H1 (cell line): ENCODE results near the gene MAPK11. TPM values are rescaled to one million over a fixed set of nuclear protein-coding genes. Genes with fewer than 3 reads are reported as not detected.

ENCODE experiments used
- CTCF ChIA-PET: fragments of 300-600 bp; sonication (Branson Sonifier 250); formaldehyde crosslinking; loops from one replicate; lab custom pipeline; 2021; ENCODE audit not compliant: partially characterized antibody; lab: Charles Lee
- POLR2A ChIA-PET: fragments of 300-600 bp; sonication (Branson Sonifier 250); formaldehyde crosslinking; loops from one replicate; lab custom pipeline; 2021; ENCODE audit warnings: inconsistent platforms; ENCODE audit not compliant: partially characterized antibody; lab: Charles Lee
- DNase-seq, 2 experiments: peaks; one replicate each; pipeline versions ENCODE4 v3.0.0 to v3.0.0-alpha.2; 2010 to 2022; ENCODE audit warnings: low spot score in 2 of 2, low read depth in 1 of 2, mixed read lengths in 1 of 2
- FAIRE-seq: peaks from 2 replicates; lab custom pipeline; 2011; peaks lifted over from hg19 to GRCh38; lab: Jason Lieb, UNC
- H2AFZ ChIP-seq: 2 replicates; pipeline ENCODE4 v1.8.1; 2012; ENCODE audit warnings: low read length, inconsistent platforms
- H2AK5ac ChIP-seq: 2 replicates; pipeline ENCODE4 v1.6.1; 2013; ENCODE audit warnings: low read depth, low read length
- H2BK120ac ChIP-seq: replicated peaks from 2 replicates; pipeline ENCODE3; 2013; ENCODE audit warnings: low read depth, low read length, inconsistent platforms
- H2BK12ac ChIP-seq: 2 replicates; pipeline ENCODE4 v1.6.1; 2013; ENCODE audit warnings: low read depth, low read length
- H2BK15ac ChIP-seq: 2 replicates; pipeline ENCODE4 v1.6.1; 2013; ENCODE audit warnings: low read length
- H2BK20ac ChIP-seq: 2 replicates; pipeline ENCODE4 v1.6.1; 2013; ENCODE audit warnings: low read length
- H2BK5ac ChIP-seq: 2 replicates; pipeline ENCODE4 v1.6.1; 2013; ENCODE audit warnings: low read depth, low read length
- H3K14ac ChIP-seq: 2 replicates; pipeline ENCODE4 v1.6.1; 2013; ENCODE audit warnings: inconsistent platforms; ENCODE audit not compliant: insufficient read length
- H3K18ac ChIP-seq: 2 replicates; pipeline ENCODE4 v1.6.1; 2013; ENCODE audit warnings: low read length; ENCODE audit errors: extremely low read depth
- H3K23ac ChIP-seq: 2 replicates; pipeline ENCODE4 v1.6.1; 2013; ENCODE audit warnings: inconsistent platforms; ENCODE audit not compliant: insufficient read length
- H3K23me2 ChIP-seq: 2 replicates; pipeline ENCODE4 v1.6.1; 2013; ENCODE audit warnings: low read depth, low read length
- H3K27ac ChIP-seq: 2 replicates; pipeline ENCODE4 v1.6.1; 2011; ENCODE audit warnings: low read depth, low read length, inconsistent platforms
- H3K27me3 ChIP-seq, 4 experiments: replicated peaks in 1 of 4; 1 replicate in 1 of 4; 2 replicates in 3 of 4; pipeline versions ENCODE4 v1.6.1 to v1.8.1; 2011 to 2013; ENCODE audit warnings: low read length in 3 of 4, mild to moderate bottlenecking in 3 of 4, inconsistent platforms in 2 of 4, mixed read lengths in 2 of 4, moderate library complexity in 1 of 4; ENCODE audit not compliant: control insufficient read depth in 3 of 4, insufficient read depth in 3 of 4; ENCODE audit errors: extremely low read depth in 1 of 4
- H3K36me3 ChIP-seq, 4 experiments: 2 replicates each; pipeline versions ENCODE4 v1.6.1 to v1.8.1; 2011 to 2013; ENCODE audit warnings: mild to moderate bottlenecking in 4 of 4, low read length in 3 of 4, moderate library complexity in 2 of 4, control low read depth in 1 of 4, inconsistent platforms in 1 of 4; ENCODE audit not compliant: insufficient read depth in 4 of 4, control insufficient read depth in 2 of 4
- H3K4ac ChIP-seq: replicated peaks from 2 replicates; pipeline ENCODE3; 2013; ENCODE audit warnings: low read length, low read depth, mixed read lengths, inconsistent platforms; ENCODE audit not compliant: insufficient read length
- H3K4me1 ChIP-seq, 4 experiments: replicated peaks in 1 of 4; 1 replicate in 1 of 4; 2 replicates in 3 of 4; pipeline versions ENCODE4 v1.6.1 to v1.8.1; 2011 to 2013; ENCODE audit warnings: low read length in 3 of 4, inconsistent platforms in 2 of 4, mixed read lengths in 1 of 4; ENCODE audit not compliant: insufficient read depth in 4 of 4, control insufficient read depth in 3 of 4
- H3K4me2 ChIP-seq, 2 experiments: 2 replicates each; pipeline versions ENCODE4 v1.6.1 to v1.8.1; 2011 to 2013; ENCODE audit warnings: low read depth in 2 of 2, low read length in 2 of 2, control low read depth in 1 of 2, inconsistent platforms in 1 of 2, mild to moderate bottlenecking in 1 of 2; ENCODE audit not compliant: insufficient read depth in 1 of 2
- H3K4me3 ChIP-seq, 4 experiments: fragments of 200-600, 300-600 bp in 1 of 4; sonication (generic), shearing (Covaris generic), sonication (Bioruptor Twin) in 1 of 4; 2 replicates each; pipeline versions ENCODE4 v1.5.1 to v1.8.1; 2011 to 2016; ENCODE audit warnings: low read length in 4 of 4, low read depth in 3 of 4, control low read depth in 2 of 4, inconsistent platforms in 2 of 4, mild to moderate bottlenecking in 2 of 4, mixed read lengths in 1 of 4, moderate library complexity in 1 of 4; ENCODE audit not compliant: insufficient read depth in 2 of 4; ENCODE audit errors: extremely low read depth in 1 of 4
- H3K56ac ChIP-seq: replicated peaks from 2 replicates; pipeline ENCODE3; 2013; ENCODE audit warnings: low read depth, mild to moderate bottlenecking, mixed read lengths, low read length, inconsistent platforms; ENCODE audit not compliant: insufficient read length
- H3K79me1 ChIP-seq: 2 replicates; pipeline ENCODE4 v1.6.1; 2013; ENCODE audit warnings: low read depth, low read length, control low read depth
- H3K79me2 ChIP-seq, 2 experiments: 2 replicates each; pipeline versions ENCODE4 v1.6.1 to v1.8.1; 2012 to 2013; ENCODE audit warnings: low read length in 2 of 2, mild to moderate bottlenecking in 2 of 2, inconsistent platforms in 1 of 2; ENCODE audit not compliant: insufficient read depth in 2 of 2, control insufficient read depth in 1 of 2
- H3K9ac ChIP-seq, 4 experiments: replicated peaks in 1 of 4; 1 replicate in 1 of 4; 2 replicates in 3 of 4; pipeline versions ENCODE4 v1.6.1 to v1.8.1; 2011 to 2013; ENCODE audit warnings: low read depth in 3 of 4, low read length in 3 of 4, control low read depth in 2 of 4, mild to moderate bottlenecking in 2 of 4, moderate library complexity in 2 of 4, inconsistent platforms in 1 of 4; ENCODE audit errors: extremely low read depth in 1 of 4
- H3K9me3 ChIP-seq, 2 experiments: 2 replicates each; pipeline versions ENCODE4 v1.6.1 to v1.8.1; 2012 to 2013; ENCODE audit warnings: mild to moderate bottlenecking in 2 of 2, moderate library complexity in 2 of 2, control low read depth in 1 of 2, inconsistent platforms in 1 of 2, low read depth in 1 of 2, low read length in 1 of 2, mixed read lengths in 1 of 2; ENCODE audit not compliant: insufficient read depth in 2 of 2
- H4K20me1 ChIP-seq, 2 experiments: replicated peaks in 1 of 2; 2 replicates each; pipeline versions ENCODE3 to v1.8.1; 2011 to 2013; ENCODE audit warnings: inconsistent platforms in 2 of 2, low read length in 2 of 2, mild to moderate bottlenecking in 1 of 2; ENCODE audit not compliant: insufficient read depth in 2 of 2, control insufficient read depth in 1 of 2
- H4K5ac ChIP-seq: 2 replicates; pipeline ENCODE4 v1.6.1; 2013; ENCODE audit warnings: low read length, low read depth, mixed read lengths, inconsistent platforms; ENCODE audit not compliant: insufficient read length
- H4K8ac ChIP-seq: 2 replicates; pipeline ENCODE4 v1.8.0; 2013; ENCODE audit warnings: mild to moderate bottlenecking, moderate library complexity, low read length, inconsistent platforms; ENCODE audit not compliant: insufficient read depth; ENCODE audit errors: extremely low read depth
- H4K91ac ChIP-seq: replicated peaks from 2 replicates; pipeline ENCODE3; 2013; ENCODE audit warnings: low read length, mixed read lengths, inconsistent platforms; ENCODE audit not compliant: insufficient read length
- BCL11A ChIP-seq, 2 experiments: IDR thresholded peaks; one replicate each; pipeline ENCODE4 v1.6.1; 2011; ENCODE audit warnings: low read depth in 2 of 2, low read length in 2 of 2, mild to moderate bottlenecking in 2 of 2
- POLR2AphosphoS5 ChIP-seq: IDR thresholded peaks from 2 replicates; pipeline ENCODE4 v1.6.1; 2011; ENCODE audit warnings: low read depth, low read length
- SP1 ChIP-seq: IDR thresholded peaks from 2 replicates; pipeline ENCODE4 v1.6.1; 2011; ENCODE audit warnings: low read depth, low read length
- SUZ12 ChIP-seq: fragments of 200-600 bp; sonication (generic); IDR thresholded peaks from 2 replicates; pipeline ENCODE4 v1.6.1; 2012; ENCODE audit warnings: mild to moderate bottlenecking, inconsistent platforms, low read length, moderate library complexity, mixed read lengths
- WGBS, 2 experiments: shearing (Covaris generic) in 1 of 2; methylation state at CpG; one replicate each; pipeline versions ENCODE4 v1.1.6 to v1.1.7; 2013 to 2015; ENCODE audit warnings: low lambda C conversion rate in 2 of 2, mixed read lengths in 2 of 2, inconsistent platforms in 1 of 2, low coverage in 1 of 2, missing lambda C conversion rate in 1 of 2; ENCODE audit not compliant: insufficient replicate concordance in 2 of 2, insufficient coverage in 1 of 2, insufficient read length in 1 of 2; ENCODE audit errors: extremely low coverage in 1 of 2, missing lambda C conversion rate in 1 of 2; 5-methylcytosine and 5-hydroxymethylcytosine counted together
- polyA plus RNA-seq, 7 experiments: library from polyadenylated mRNA; depleted of rRNA in 3 of 7; stranded (reverse) in 5 of 7; unstranded in 2 of 7; fragments of >200 nt in 5 of 7; fragments of 200-250 nt in 2 of 7; gene quantifications; 1 replicate in 5 of 7; 2 replicates in 1 of 7; 4 replicates in 1 of 7; pipeline versions ENCODE4 v1.2.1 to v1.2.3, GENCODE V29; 2011 to 2013; ENCODE audit warnings: missing spikeins in 2 of 7, mixed read lengths in 2 of 7
- total RNA-seq: library from RNA; stranded (reverse); fragmentation: NEBNext Ultra II Directional; extraction: Animal tissue kit (Norgen Biotek cat#: 25700); gene quantifications from 2 replicates; pipeline ENCODE4 v1.2.1, GENCODE V29; 2021

Gene MAPK11
- total and polyA plus RNA-seq, 2 of the 8 experiments (the other 6 are each of a cell fraction or from before 2014, with no cell fraction given): 0.70 to 1.5 TPM

- ChIA-PET POLR2A (interaction anchor here (0.6 to 2.8 kb wide), 4 partner anchors 9 to 125 kb away, joined by 3 to 10 read pairs (median 5); no protein-coding TSS in a partner anchor), CTCF (interaction anchor here (1.0 to 2.0 kb wide), 4 partner anchors 17 to 73 kb away, joined by 3 to 12 read pairs (median 6); no protein-coding TSS in a partner anchor)
- peaks cover 0 to 11% of the 10 kb centered on the region in 2 experiments; a peak in 1 of 4 replicates for H3K79me2 ChIP-seq
- H4K91ac ChIP-seq: no peak overlapping the region
- no peak overlapping the region for H4K8ac ChIP-seq
- H3K27me3 ChIP-seq: no peaks in the 10 kb centered on the region
- H3K18ac ChIP-seq: no peak overlapping the region
- no peak overlapping the region for H2AK5ac ChIP-seq
- H2BK15ac ChIP-seq: no peak overlapping the region
- no peak overlapping the region for H2BK5ac ChIP-seq
- no peak overlapping the region for H2BK120ac ChIP-seq
- H2AFZ ChIP-seq: no peak overlapping the region
- H3K27ac ChIP-seq: no peak overlapping the region
- H3K79me1 ChIP-seq: peaks cover 3% of the 10 kb centered on the region; the same call in 1 of the 2 replicates
- no peak overlapping the region for H3K4me2 ChIP-seq
- H3K4ac ChIP-seq: no peak overlapping the region
- no peak overlapping the region for H3K9ac ChIP-seq
- no peak overlapping the region for H3K14ac ChIP-seq
- no peak overlapping the region for H3K56ac ChIP-seq
- no peak overlapping the region for H3K4me3 ChIP-seq
- no peaks in the 10 kb centered on the region for H3K23me2 ChIP-seq
- no peak overlapping the region for H3K23ac ChIP-seq
- peaks cover 0 to 11% (median 2%) of the 10 kb centered on the region in 4 experiments; a peak in 3 of 7 replicates for H3K4me1 ChIP-seq
- FAIRE-seq (no peak), DNase-seq (no peak)
- peaks cover 9 to 28% of the 10 kb centered on the region in 2 experiments for H4K20me1 ChIP-seq
- TF ChIP-seq SP1 (no peak), BCL11A (IDR thresholded peaks at IDR 0.05; ENCODE audit: low read depth in 2 of 2, low read length in 2 of 2) (no peak), SUZ12 (no peak), POLR2AphosphoS5 (0 out of 2 replicates have a peak, but pooled peaks have one; percentile 22)
- no peaks in the 10 kb centered on the region; a peak in 1 of 4 replicates for H3K9me3 ChIP-seq
- no peak overlapping the region for H2BK12ac ChIP-seq
- 92% methylated on average over 13 of the region's 17 CpGs; no CpG with 5 or more reads in 1 of the 2 experiments for WGBS, 2 experiments
- peaks cover 8 to 50% (median 36%) of the 10 kb centered on the region in 4 experiments for H3K36me3 ChIP-seq
- H4K5ac ChIP-seq: no peak overlapping the region
- no peak overlapping the region for H2BK20ac ChIP-seq
These were observed 54.7 kb downstream of the MAPK11 start for GRCh38 chr22:50215297-50216054.
